ENCODE results near the gene CDYL2.

GRCh38 chr16:80852261-80852872 lies 48.0 kb upstream of the CDYL2 start:
- no peak for TF ChIP-seq POLR2AphosphoS5 (IDR thresholded peaks at IDR 0.05; ENCODE audit: insufficient read depth, low read depth, low read length)
- TF ChIP-seq CTCF (IDR thresholded peaks at IDR 0.05; ENCODE audit: extremely low read depth in 1 of 2, insufficient read depth in 1 of 2, low read depth in 1 of 2, low read length in 2 of 2) = peak; percentile 60 to 66
- no peak for TF ChIP-seq POLR2A (IDR thresholded peaks at IDR 0.05; ENCODE audit: low read depth, low read length)
- TF ChIP-seq EZH2 (IDR thresholded peaks at IDR 0.05; ENCODE audit: borderline replicate concordance, low read depth, low read length, severe bottlenecking) = no peak
